Measurements from ENCODE around the gene FBXL17. TPM values are rescaled to one million over a fixed set of nuclear protein-coding genes. Genes with fewer than 3 reads are reported as not detected.

FBXL17 gene
- total RNA-seq, 4 donors from 2014 or later, result 16.1 to 31.8 (median 18.8) TPM

DNA sequence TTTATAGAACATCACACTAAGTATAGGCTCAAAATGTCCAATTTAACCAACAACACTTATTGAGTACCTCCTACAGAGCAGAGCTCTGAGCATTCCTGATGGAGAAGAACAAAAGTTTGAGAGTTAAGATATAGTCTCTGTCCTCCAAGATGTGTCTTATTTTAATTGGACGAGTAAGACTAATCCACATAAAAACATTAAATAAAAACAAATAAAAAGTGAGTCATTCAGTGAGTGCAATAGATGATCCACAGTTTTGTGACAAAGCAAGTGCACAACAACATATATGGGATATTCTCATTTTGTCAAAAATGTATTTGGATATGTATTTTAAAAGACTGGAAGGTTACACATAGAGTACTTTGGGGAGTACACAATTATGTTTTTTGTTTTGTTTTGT lies 277.4 kb downstream of the FBXL17 start:
- H3K4me3 ChIP-seq (ENCODE audit: low read depth, poor library complexity, severe bottlenecking), result no peak overlapping the region
- intact Hi-C loops (cut with DNase I; ENCODE audit: low total_unique reads), result no loop called here
- WGBS, 2 donors, result 77 to 94% methylated on average over 1 of the region's 1 CpG
- DNase-seq (ENCODE audit: low spot score in 2 of 2), result no peak
- TF ChIP-seq CTCF (IDR thresholded peaks at IDR 0.05) (no peak), POLR2A (IDR thresholded peaks at IDR 0.05) (no peak)

DNA sequence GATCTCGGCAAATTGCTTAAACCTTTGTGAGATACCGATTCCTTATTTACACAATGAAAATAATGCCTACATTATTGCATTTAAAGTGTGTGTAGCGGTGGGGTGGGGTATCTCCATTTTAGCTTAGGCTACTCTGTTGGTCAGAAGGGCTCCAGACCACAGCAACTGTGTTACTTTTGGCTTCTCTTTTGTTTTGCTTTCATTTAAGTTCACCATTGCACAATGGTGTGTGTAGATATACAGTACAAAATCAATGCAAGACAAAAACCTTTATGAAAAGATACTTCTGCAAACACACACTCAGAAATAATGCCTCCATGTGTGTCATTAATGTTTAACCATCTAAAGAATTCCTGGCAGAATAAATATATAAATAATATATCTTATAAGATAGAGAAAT lies 279.4 kb downstream of the FBXL17 start:
- intact Hi-C loops (cut with DNase I; ENCODE audit: low total_unique reads), result no loop called here
- 93 to 96% methylated on average over 3 of the region's 3 CpGs for WGBS, 2 donors
- TF ChIP-seq CTCF (IDR thresholded peaks at IDR 0.05), result no peak
- no peak for TF ChIP-seq POLR2A (IDR thresholded peaks at IDR 0.05)
- no peak overlapping the region for H3K4me3 ChIP-seq (ENCODE audit: low read depth, poor library complexity, severe bottlenecking)
- DNase-seq (ENCODE audit: low spot score in 2 of 2), result no peak

DNA sequence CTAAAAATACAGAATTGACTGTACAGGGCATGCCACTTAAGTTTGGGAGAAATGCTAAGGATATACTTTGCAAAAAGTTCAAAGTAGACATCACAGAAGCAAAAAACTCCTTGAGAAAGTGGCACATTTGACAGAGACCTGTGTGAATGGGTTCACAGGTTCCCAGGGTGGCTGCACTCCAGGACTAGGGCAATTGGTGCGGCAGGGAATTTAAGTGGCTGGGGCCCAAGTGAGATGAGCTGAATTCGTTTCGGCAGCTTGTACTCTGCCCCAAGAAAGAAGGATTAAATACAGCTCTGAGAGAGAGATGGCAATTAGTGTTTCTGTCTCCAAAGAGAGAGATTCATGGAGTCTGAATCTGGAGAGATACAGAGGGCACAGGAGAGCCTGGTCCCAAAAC lies 280.1 kb downstream of the FBXL17 start:
- WGBS, 2 donors, result 68 to 82% methylated on average over 3 of the region's 3 CpGs
- no peak for DNase-seq (ENCODE audit: low spot score in 2 of 2)

DNA sequence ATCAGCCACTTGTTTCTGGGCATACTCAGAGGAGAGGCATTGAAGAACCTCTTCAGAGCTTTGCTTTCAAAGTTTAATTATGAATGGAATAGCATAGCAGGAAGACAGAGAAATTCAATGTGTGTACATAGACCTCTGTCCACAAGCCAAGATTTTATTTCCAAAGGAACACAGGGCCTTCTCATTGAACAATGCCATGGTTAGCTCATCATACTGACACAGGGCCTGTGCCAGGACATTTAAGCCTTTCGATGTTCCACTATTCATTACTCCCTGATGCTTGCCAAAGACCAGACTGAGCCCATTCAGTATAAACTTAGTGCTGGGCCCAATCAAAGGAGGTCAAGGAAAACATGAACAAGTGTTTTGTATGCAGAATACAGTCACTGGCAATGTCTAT lies 280.8 kb downstream of the FBXL17 start:
- DNase-seq (ENCODE audit: low spot score in 2 of 2), result no peak
- WGBS, 2 donors, result 19 to 27% methylated on average over 1 of the region's 1 CpG
- intact Hi-C loops (cut with DNase I; ENCODE audit: low total_unique reads), result no loop called here

More for the DNA sequence above, 280.1 kb downstream of the FBXL17 start:
- no peak overlapping the region for H3K4me3 ChIP-seq (ENCODE audit: low read depth, poor library complexity, severe bottlenecking)
- intact Hi-C loops (cut with DNase I; ENCODE audit: low total_unique reads), result no loop called here
- TF ChIP-seq CTCF (IDR thresholded peaks at IDR 0.05), result no peak
- TF ChIP-seq POLR2A (IDR thresholded peaks at IDR 0.05), result no peak

GRCh38 chr5:108094800-108095199 lies 287.1 kb downstream of the FBXL17 start:
- TF ChIP-seq POLR2A (IDR thresholded peaks at IDR 0.05), result no peak
- TF ChIP-seq CTCF (IDR thresholded peaks at IDR 0.05), result no peak
- WGBS, 2 donors, result 87 to 89% methylated on average over 1 of the region's 1 CpG
- H3K4me3 ChIP-seq (ENCODE audit: low read depth, poor library complexity, severe bottlenecking), result no peak overlapping the region
- no peak for DNase-seq (ENCODE audit: low spot score in 2 of 2)
- intact Hi-C loops (cut with DNase I; ENCODE audit: low total_unique reads), result no loop called here

More for the DNA sequence above, 280.8 kb downstream of the FBXL17 start:
- H3K4me3 ChIP-seq (ENCODE audit: low read depth, poor library complexity, severe bottlenecking), result no peak overlapping the region
- TF ChIP-seq CTCF (IDR thresholded peaks at IDR 0.05), result no peak
- TF ChIP-seq POLR2A (IDR thresholded peaks at IDR 0.05), result no peak

- 51 to 54% methylated on average over 2 of the region's 2 CpGs for WGBS, 2 donors
- no peak for TF ChIP-seq CTCF (IDR thresholded peaks at IDR 0.05)
- no peak for TF ChIP-seq POLR2A (IDR thresholded peaks at IDR 0.05)
- intact Hi-C loops (cut with DNase I; ENCODE audit: low total_unique reads), result no loop called here
- no peak overlapping the region for H3K4me3 ChIP-seq (ENCODE audit: low read depth, poor library complexity, severe bottlenecking)
- DNase-seq (ENCODE audit: low spot score in 2 of 2), result no peak
Observed at GRCh38 chr5:108093186-108093585, 288.7 kb downstream of the FBXL17 start.
